Stimulated activated CD8-positive, alpha-beta memory T cell treated with anti-CD3 and anti-CD28 coated beads, Interleukin-7, amount 100 ng/mL, for 48 hours (primary cell): ENCODE results near the gene IQUB.
"Not testable (repeated sequence)": the region's sequence is repeated elsewhere in the genome, so short reads cannot be mapped to it uniquely, and the experiment has no call there.

Experiments used
- DNase-seq, 2 donors: peaks; one replicate each; pipeline ENCODE4 v3.0.0-alpha.2; 2020; ENCODE audit warnings: low read depth in 1 of 2; ENCODE audit errors: extremely low read depth in 1 of 2

The IQUB gene

DNA sequence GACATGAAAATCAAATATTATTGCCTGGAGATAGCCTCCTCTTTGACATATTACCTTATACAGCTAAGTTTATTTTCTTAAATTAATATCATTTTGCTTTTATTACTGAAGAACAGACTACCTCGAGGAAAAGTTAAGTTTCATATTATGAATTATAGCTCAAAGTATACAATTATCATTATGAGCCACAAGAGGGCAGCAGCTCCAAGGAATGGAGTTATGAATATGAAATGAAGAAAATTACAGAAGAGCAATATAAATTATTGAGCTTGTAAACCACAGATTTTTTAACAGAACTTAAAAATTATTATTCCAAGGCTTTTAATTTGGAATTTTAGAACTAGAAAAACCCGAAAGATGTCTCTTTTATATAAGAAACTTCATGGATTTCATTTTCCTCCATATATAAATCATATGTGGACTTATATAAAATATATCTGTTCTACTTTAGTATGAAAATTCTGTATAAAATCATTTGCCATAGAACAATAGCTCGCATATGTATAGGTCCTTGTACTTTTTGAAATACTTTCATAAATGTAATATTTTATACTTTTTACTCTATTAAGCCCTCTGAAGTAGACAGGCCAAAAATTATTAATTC, 40.1 kb downstream of the IQUB start:
- no peak for DNase-seq

DNA sequence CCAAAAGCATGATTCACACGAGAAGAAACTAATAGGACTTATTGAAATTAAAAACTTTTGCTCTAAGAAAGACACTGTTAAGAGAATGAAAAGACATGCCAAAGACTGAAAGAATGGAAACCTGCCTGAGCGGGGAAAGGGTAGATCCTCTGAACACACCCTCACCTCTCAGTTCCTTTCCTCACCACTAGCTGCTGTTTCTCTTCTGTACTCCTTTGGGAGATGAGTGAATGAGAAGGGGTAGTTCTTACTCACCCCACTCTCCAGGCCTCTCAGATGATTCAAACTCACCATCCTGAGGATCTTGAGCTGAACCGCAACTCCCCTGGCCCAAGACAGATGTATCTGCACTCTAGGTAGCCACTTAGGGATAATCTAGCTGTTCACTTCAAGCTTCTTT, 41.9 kb downstream of the IQUB start:
- DNase-seq, result no peak

DNA sequence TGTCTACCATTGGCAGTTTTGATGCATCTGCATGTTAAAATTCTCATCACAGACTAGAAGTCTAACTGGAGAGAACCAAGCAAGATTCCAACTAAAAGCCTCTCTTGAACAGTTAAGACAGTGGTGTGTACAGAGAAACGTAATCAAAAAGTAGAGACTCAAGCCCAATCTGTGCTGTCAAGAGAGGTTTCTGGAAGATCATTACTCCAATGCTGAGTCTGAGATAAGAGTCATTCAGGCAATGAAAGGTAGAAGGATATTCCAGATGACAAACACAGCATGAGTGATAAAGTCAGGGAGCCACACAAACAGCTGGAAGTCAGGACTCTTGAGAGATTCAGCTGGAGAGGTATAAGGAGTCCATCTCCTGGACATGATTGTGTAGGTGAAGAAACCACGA, 48.7 kb downstream of the IQUB start:
- DNase-seq, result no peak

DNA sequence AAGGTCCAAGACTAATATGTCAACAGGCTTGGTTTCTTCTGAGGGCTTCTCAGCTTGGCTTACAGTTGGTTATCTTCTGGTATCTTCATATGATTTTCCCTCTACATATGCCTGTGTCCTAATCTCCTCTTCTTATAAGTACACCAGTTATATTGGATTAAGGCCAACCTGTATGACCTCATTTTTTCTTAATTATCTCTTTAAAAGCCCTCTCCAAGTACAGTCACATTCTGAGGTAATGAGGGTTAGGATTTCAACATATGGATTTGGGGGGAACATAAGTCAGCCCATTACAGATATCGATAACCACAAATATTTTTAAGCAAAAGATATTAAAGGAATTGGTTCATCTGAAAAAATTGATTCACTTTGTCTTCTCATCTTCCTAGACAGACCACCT, 49.2 kb downstream of the IQUB start:
- no peak for DNase-seq

DNA sequence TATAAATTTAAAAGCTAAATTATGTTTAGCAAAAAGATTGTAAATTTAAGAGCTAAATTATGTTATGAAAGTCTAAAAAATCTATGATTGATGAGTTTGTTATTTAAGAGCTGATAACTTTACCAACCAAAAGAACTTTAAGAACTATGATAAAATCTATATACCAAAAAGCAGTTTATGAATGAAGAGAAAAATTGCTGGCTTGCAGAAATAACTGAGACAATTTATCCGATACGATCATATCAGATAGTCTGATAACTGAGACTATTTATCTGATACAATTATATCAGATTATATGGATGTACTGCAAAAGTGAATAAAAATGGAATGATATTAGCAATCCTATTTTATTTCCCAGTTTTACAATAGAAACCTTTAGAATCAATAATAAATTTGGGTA, 50.2 kb downstream of the IQUB start:
- no peak for DNase-seq

- DNase-seq, result no peak
Observed at GRCh38 chr7:123480107-123480506, 54.3 kb downstream of the IQUB start.

DNA sequence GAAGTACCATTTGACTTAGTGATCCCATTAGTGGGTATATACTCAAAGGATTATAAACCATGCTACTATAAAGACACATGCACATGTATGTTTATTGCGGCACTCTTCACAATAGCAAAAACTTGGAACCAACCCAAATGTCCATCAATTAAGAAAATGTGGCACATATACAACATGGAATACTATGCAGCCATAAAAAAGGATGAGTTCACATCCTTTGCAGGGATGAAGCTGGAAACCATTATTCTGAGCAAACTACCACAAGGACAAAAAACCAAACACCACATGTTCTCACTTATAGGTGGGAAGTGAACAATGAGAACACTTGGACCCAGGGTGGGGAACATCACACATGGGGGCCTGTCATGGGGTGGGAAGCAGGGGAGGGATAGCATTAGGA, 56.3 kb downstream of the IQUB start:
- DNase-seq, result not testable (repeated sequence)

DNA sequence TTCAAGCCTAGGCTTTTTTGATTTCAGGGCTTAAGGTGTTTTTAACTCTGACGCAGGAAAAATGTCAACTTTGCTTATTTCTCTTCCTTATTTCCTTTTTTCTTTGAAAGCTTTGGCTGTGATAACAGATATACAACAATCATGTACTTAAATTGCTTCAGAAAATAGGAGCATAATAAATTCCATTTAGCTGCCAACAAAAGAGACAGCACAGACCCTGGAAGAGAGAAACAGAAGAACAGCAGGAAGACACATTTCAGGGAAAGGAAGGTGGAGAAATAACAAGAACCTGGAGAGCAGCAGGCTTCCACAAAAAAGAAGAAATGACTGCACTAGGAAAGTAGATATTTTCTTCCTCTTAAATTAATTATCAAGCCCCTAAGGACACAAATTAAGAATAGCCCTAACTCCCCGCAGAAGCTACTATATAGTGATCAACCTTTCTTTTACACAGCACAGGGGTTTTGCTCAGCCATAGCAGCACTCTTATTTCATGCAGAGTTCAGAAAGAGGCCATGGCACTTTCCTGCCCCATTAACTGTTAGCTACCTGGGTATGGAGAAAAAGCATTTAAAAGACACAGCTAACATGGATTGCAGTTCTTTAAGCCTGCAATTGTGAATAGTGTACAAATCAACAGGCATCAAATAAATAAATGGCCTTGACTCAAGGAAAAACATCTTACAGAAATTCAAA, 61.5 kb downstream of the IQUB start:
- no peak for DNase-seq

DNA sequence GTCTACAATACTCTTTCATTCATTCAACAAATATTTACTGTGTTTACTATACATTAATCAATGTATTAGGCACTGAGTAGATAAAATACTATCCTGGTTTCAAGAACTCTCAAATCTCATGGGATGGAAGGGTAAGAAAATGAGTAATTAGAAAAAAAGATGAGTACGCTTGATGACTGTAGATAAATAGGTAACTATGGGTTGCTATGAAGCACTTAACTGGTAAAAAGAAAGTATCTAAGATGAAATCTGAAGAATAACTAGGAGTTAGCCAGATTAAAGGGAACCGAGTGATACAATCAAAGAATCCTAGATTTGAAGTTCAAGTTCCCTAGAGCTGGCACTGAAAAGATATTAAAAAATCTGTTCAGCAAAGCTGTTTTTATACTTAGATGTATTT, 62.1 kb downstream of the IQUB start:
- DNase-seq, result no peak

- no peak for DNase-seq
Observed at GRCh38 chr7:123468303-123468702, 66.1 kb downstream of the IQUB start.

GRCh38 chr7:123463890-123464289, 70.5 kb downstream of the IQUB start:
- no peak for DNase-seq

DNA sequence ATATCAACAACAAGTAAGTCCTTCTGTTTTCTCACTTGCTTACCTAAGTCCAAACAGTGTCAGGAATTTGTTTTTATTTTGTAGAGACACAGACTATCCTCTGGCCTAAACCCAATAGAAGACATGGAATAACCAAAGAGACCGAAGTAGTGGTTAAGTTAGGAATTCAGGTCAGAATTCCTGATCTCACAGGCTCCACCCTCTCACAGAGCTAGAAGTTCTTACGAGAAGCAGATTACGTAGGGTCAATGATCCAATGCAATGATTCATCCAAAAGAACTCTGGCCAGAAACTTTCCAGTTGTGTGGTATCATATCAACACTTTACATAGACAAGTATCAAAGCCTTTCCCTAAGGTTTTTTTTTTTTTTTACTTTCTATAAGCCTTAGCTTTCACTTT, 73.8 kb downstream of the IQUB start:
- DNase-seq, result no peak

GRCh38 chr7:123455965-123456470, 78.4 kb downstream of the IQUB start:
- no peak for DNase-seq

- no peak for DNase-seq
Observed at GRCh38 chr7:123440101-123440548, 94.3 kb downstream of the IQUB start.

DNA sequence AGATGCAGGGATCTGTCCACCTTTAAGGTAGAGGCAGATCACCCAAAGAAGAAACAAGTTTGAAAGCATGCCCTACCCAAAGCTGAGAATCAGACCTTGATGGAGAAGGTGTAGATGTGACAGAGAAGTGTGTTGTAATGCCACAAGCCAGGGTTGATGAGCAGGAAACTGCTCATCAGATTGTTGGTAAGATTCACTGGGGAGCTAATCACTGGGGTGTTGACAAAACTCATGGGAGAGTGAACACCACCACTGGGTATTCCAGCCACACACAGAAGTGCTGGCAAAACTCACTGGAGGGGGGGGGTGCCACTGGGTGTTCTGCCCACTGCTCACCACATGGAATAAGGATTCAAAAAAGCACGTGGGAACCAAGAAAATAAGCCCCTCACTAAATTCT, 95.2 kb downstream of the IQUB start:
- no peak for DNase-seq

- DNase-seq, result no peak
Observed at GRCh38 chr7:123437447-123437995, 96.9 kb downstream of the IQUB start.

- no peak for DNase-seq
Observed at GRCh38 chr7:123435080-123435700, 99.2 kb downstream of the IQUB start.

GRCh38 chr7:123433665-123434064, 100.7 kb downstream of the IQUB start:
- no peak for DNase-seq

- no peak for DNase-seq
Observed at GRCh38 chr7:123432601-123433000, 101.8 kb downstream of the IQUB start.

- DNase-seq, result no peak
Observed at GRCh38 chr7:123431075-123431614, 103.2 kb downstream of the IQUB start.

DNA sequence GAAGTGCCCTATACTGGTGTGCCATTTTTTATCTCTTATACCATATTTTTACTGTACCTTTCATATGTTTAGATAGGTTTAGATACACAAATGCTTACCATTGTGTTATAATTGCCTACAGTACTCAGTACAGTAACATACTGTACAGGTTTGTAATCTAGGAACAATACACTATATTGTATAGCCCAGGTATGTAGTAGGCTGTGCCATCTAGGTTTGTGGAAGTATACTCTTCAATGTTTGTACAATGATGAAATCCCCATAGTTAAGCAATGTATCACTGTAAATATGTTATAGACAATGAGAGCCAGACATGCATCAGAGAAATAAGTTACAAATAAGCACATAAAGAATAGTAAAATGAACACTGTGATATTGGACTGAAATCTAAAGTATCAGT, 109.1 kb downstream of the IQUB start:
- DNase-seq, result no peak

GRCh38 chr7:123424463-123424862, 109.9 kb downstream of the IQUB start:
- no peak for DNase-seq
